Uterus (tissue), 4 donors: Measurements from ENCODE around the gene TNPO1. TPM values are rescaled to one million over a fixed set of nuclear protein-coding genes. Genes with fewer than 3 reads are reported as not detected.

ENCODE experiments used
- DNase-seq, 2 donors: peaks; one replicate each; pipeline ENCODE4 v3.0.0-alpha.2; 2019 to 2020
- H3K27ac ChIP-seq, 2 donors: fragments of 200-600 bp; sonication (generic); 1 replicate in 1 of 2; 2 replicates in 1 of 2; pipeline ENCODE4 v1.5.1; 2016 to 2018
- H3K27me3 ChIP-seq, 2 donors: fragments of 200-600 bp; sonication (generic); one replicate each; pipeline ENCODE4 v1.5.1; 2018 to 2019; ENCODE audit warnings: control low read depth in 1 of 2
- H3K36me3 ChIP-seq, 2 donors: fragments of 200-600 bp; sonication (generic); one replicate each; pipeline ENCODE4 v1.5.1; 2019; ENCODE audit warnings: control low read depth in 1 of 2
- H3K4me1 ChIP-seq, 2 donors: fragments of 200-600 bp; sonication (generic); one replicate each; pipeline ENCODE4 v1.5.1; 2018 to 2019; ENCODE audit warnings: control low read depth in 1 of 2
- H3K4me3 ChIP-seq, 2 donors: fragments of 200-600 bp; sonication (generic); 1 replicate in 1 of 2; 2 replicates in 1 of 2; pipeline ENCODE4 v1.5.1; 2018 to 2019; ENCODE audit warnings: mild to moderate bottlenecking in 1 of 2
- H3K9me3 ChIP-seq, 2 donors: fragments of 200-600 bp; sonication (generic); one replicate each; pipeline ENCODE4 v1.5.1; 2019; ENCODE audit warnings: control low read depth in 1 of 2
- POLR2A ChIP-seq, 2 donors: fragments of 450-650 bp; IDR thresholded peaks; one replicate each; pipeline ENCODE4 v1.6.1; 2016; ENCODE audit warnings: antibody characterized with exemption in 2 of 2, mild to moderate bottlenecking in 1 of 2, moderate library complexity in 1 of 2
- intact Hi-C: fragments of 100-400 bp; cut with DNase I; formaldehyde crosslinking; loops from one replicate; pipeline ENCODE4 v1.15.1; 2023; ENCODE audit warnings: low total_unique reads
- total RNA-seq, 4 donors: library from RNA; depleted of rRNA in 3 of 4; stranded (reverse); fragments of >200 nt in 3 of 4; gene quantifications; one replicate each; pipeline versions ENCODE4 v1.1.0 to v1.2.4, GENCODE V29; 2014 to 2023
- TF ChIP-seq, protein P1 (sequence below), 4 experiments: fragments of 200-600 bp in 2 of 4; fragments of 450-650 bp in 2 of 4; sonication (generic) in 2 of 4; IDR thresholded peaks; one replicate each; pipeline ENCODE4 v1.5.1; 2016 to 2019; ENCODE audit warnings: antibody characterized with exemption in 4 of 4, mild to moderate bottlenecking in 2 of 4, moderate library complexity in 1 of 4
- donor health status: DM: yes; HTN: yes; CAD: no.

TNPO1 gene
- total RNA-seq, 4 donors from 2014 or later = 78.2 to 209 (median 125) TPM

DNA sequence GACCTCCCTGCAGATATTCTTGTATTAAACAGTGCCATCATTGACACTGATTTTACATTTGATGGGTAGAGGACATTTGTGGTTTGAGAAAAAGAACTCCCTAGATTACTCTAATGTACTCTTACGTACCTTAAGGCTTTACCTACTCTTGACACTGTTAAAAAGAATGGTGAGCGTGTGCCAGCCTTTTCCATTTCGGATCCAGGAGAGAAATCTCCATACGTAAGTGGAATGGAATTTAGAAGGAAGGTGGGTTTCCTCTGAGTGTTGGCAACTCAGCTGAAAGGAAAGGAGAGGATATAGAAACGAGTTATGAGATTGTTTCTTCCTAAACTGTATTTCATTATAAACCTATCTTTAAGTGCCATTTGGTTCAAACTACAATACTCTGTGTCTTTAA lies 40.9 kb downstream of the TNPO1 start:
- Histone ChIP-seq H3K9me3 (no peaks in the 10 kb centered on the region), H3K36me3 (no peaks in the 10 kb centered on the region), H3K4me1 (peaks cover 0 to 4% of the 10 kb centered on the region in 2 donors), H3K27me3 (no peaks in the 10 kb centered on the region), H3K4me3 (no peak overlapping the region), H3K27ac (no peak overlapping the region)
- intact Hi-C loops = no loop called here
- DNase-seq = no peak
- no peak for TF ChIP-seq POLR2A (IDR thresholded peaks at IDR 0.05)
- TF ChIP-seq, protein P1, sequence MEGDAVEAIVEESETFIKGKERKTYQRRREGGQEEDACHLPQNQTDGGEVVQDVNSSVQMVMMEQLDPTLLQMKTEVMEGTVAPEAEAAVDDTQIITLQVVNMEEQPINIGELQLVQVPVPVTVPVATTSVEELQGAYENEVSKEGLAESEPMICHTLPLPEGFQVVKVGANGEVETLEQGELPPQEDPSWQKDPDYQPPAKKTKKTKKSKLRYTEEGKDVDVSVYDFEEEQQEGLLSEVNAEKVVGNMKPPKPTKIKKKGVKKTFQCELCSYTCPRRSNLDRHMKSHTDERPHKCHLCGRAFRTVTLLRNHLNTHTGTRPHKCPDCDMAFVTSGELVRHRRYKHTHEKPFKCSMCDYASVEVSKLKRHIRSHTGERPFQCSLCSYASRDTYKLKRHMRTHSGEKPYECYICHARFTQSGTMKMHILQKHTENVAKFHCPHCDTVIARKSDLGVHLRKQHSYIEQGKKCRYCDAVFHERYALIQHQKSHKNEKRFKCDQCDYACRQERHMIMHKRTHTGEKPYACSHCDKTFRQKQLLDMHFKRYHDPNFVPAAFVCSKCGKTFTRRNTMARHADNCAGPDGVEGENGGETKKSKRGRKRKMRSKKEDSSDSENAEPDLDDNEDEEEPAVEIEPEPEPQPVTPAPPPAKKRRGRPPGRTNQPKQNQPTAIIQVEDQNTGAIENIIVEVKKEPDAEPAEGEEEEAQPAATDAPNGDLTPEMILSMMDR (IDR thresholded peaks at IDR 0.05) = no peak

DNA sequence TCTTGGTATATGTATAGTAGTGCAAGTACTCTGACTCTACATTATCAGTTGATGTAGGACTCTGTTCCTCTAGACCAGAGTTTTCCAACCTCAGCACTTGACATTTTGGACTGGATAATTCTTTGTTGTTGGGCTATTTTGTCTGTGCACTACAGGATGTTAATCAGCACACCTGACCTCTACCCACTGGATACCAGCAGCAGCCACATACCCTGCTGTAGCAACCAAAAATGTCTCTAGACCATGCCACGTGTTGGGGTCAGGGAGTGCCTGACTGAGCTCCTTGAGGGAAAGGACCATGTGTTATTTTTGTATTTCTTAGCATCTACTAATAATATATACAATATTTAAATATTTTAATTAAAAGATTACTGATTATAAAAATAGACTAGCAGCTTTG lies 42.7 kb downstream of the TNPO1 start:
- Histone ChIP-seq H3K4me1 (peaks cover 0 to 4% of the 10 kb centered on the region in 2 donors), H3K9me3 (no peaks in the 10 kb centered on the region), H3K27me3 (no peaks in the 10 kb centered on the region), H3K27ac (no peak overlapping the region), H3K36me3 (no peaks in the 10 kb centered on the region), H3K4me3 (no peak overlapping the region)
- no peak for TF ChIP-seq POLR2A (IDR thresholded peaks at IDR 0.05)
- TF ChIP-seq, protein P1 (IDR thresholded peaks at IDR 0.05) = no peak
- DNase-seq = no peak
- intact Hi-C loops = no loop called here

DNA sequence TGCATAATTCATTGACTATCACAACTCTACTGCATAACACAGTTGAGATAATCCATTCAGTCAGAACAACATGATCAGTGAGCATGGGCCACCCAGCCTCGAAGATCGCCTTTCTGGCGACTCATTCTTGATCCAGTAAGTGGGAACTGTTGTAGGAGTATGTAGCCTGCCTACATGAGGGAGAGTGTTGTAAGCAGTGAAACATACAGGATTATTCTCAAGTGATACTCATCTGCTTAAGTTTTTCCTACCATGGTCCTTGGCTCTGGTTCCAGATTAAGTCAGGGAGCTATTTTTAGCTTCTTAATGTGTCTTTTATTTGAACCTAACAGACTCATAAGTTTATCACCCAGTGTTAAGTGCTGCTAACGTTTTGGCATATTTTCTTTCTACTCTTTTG lies 44.0 kb downstream of the TNPO1 start:
- no peak for TF ChIP-seq POLR2A (IDR thresholded peaks at IDR 0.05)
- TF ChIP-seq, protein P1 (IDR thresholded peaks at IDR 0.05) = no peak
- H3K4me3 ChIP-seq = no peak overlapping the region
- intact Hi-C loops = no loop called here
- H3K36me3 ChIP-seq = no peaks in the 10 kb centered on the region
- H3K27ac ChIP-seq = peak overlapping the region in 1 of 2 donors; percentile 55
- DNase-seq = no peak
- H3K4me1 ChIP-seq = peaks cover 0 to 4% of the 10 kb centered on the region in 2 donors
- H3K9me3 ChIP-seq = no peaks in the 10 kb centered on the region
- H3K27me3 ChIP-seq = no peaks in the 10 kb centered on the region

DNA sequence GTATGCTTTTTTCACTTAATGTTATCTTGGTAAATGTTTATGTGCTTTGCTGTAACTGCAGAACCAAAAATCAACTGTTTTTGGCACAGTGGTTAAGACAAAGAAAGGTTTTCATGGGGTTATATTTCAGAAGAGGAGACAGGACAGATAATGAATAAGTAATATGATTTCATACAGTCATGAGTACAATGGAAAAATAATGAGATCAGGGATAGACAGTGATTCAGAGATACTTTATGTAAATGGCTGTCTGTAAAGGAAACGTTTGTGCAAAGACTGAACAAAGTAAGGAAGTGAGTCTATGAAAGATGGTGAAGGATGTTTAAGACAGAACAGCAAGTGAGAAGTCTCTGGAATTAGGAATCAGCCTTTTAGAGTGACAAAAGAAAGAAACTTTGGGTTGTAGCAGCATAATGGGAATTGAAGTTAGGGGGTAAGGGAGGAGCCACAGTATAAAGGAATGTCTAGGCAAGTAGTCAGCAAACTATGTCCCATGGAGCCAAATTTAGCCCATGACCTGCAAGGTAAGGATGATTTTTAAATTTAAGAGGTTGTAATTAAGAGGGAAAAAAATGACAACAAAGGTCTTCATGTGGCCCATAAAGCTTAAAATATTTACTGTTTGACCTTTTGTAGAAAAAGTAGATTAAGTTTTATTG lies 55.0 kb downstream of the TNPO1 start:
- DNase-seq = no peak
- Histone ChIP-seq H3K9me3 (no peaks in the 10 kb centered on the region), H3K4me1 (no peaks in the 10 kb centered on the region), H3K27me3 (no peaks in the 10 kb centered on the region), H3K27ac (no peak overlapping the region), H3K36me3 (no peaks in the 10 kb centered on the region), H3K4me3 (no peak overlapping the region)
- no peak for TF ChIP-seq POLR2A (IDR thresholded peaks at IDR 0.05)
- TF ChIP-seq, protein P1 (IDR thresholded peaks at IDR 0.05) = no peak
- intact Hi-C loops = no loop called here

DNA sequence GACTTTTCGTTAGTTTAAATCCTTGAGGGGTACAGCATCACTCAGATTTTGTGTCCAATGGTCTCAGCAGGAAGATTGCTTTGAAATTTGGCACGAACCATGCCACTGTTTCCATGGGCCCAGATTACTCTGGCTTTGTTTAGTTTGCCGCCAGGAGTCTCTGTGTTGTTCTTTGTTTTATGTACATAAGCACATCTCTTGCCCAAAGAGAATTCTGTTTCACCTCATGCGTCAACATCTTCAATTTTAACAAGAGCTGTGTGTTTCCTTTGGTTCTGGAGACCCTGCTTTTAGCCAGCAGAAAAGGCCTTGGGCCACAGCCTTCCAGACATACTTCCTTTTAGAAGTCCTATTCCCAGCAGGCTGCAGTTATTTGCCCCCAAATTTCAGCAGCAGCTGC lies 62.4 kb downstream of the TNPO1 start:
- Histone ChIP-seq H3K27ac (no peak overlapping the region), H3K27me3 (no peaks in the 10 kb centered on the region), H3K36me3 (peaks cover 0 to 1% of the 10 kb centered on the region in 2 donors), H3K9me3 (no peaks in the 10 kb centered on the region), H3K4me1 (no peaks in the 10 kb centered on the region), H3K4me3 (no peak overlapping the region)
- intact Hi-C loops = no loop called here
- TF ChIP-seq POLR2A (IDR thresholded peaks at IDR 0.05) = no peak
- TF ChIP-seq, protein P1 (IDR thresholded peaks at IDR 0.05) = no peak
- DNase-seq = no peak
